ENCODE measurements around the gene TERT. TPM values are rescaled to one million over a fixed set of nuclear protein-coding genes. Genes with fewer than 3 reads are reported as not detected.

The TERT gene
- total RNA-seq, 2 experiments from 2014 or later = 6.0 to 6.2 TPM

DNA sequence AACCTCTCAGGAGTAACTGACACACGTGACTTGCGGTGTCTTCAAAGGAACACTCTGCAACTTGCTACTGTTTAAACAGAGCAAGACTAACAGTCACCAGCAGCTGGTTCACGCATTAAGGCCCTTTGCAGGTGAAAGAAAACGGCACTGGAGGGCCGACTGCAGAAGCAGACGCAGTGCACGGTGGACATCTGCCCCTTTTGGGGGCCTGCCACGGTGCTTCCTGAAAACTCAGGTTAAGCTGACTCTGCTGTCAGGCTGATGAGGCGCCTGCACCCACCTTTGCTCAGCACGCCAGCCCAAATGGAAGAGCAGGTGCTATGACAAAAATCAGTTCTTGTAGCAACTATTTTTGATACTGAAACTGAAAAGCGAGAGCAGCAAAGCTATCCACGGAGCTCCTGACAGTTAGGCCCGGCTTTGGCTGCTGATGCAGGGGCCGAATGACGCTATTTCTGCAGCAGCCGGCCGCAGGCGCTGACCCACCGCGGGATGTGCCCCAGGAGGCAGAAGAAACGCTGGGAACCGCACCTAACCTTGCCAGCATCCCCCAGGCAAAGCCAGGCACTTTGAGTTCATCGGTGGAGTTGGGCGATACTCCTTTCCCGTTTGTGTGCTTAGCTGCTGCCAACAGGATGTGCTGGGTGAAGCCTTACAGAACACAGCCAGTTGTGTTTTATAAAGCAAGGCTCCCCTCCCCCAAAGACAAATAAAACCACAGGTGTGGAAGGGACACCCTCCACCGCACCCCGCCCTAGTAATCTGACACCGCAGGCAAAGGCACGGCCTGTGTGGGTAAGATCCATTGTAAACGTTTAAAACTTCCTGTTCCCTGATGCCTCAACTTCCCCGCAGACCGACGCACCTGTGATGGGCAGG is 21.1 kb upstream of the TERT start:
- Mint-ChIP-seq H3K4me3 (peak overlapping the region; percentile 66), H3K4me1 (peaks cover 63% of the 10 kb centered on the region), H3K36me3 (peaks cover 12% of the 10 kb centered on the region), H3K9me3 (peaks cover 7% of the 10 kb centered on the region), H3K27me3 (peaks cover 6% of the 10 kb centered on the region), H3K27ac (peak overlapping the region; percentile 79)
- peak; percentile 53 for DNase-seq

DNA sequence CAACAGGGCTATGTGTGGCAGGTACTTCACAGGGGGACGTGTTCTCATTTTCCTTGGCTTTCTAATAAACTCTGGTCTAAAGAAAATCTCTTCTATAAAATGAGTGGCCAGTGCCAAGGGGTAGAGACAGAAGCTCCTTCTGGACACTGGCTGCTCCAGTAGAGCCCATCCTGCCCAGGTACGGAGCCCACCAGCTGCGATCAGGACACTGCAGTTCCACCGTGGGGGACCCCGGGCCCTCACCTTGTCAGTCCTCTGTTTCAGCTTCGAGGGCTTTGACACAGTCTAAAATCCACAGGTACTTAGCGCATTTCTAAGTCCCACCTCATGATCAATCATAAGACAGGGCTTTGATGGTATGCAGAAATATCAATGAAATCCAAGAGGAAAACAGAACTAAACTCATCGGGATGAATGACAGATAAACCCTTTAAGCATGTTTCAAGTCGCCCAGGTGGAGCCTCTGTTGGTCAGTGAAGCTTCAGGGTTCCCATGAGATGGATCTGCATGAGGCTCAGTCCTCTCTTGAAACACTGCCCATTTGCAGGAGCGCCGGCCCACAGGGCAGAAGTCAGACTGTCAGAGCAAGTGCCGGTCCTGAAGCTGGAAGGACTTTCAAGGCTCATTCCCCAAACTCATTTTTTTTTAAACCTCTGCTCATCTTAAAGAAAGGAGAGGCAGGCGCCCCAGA is 20.3 kb upstream of the TERT start:
- Mint-ChIP-seq H3K36me3 (peaks cover 12% of the 10 kb centered on the region), H3K9me3 (peaks cover 10% of the 10 kb centered on the region), H3K27ac (no peak overlapping the region), H3K4me1 (peaks cover 63% of the 10 kb centered on the region), H3K27me3 (peaks cover 6% of the 10 kb centered on the region), H3K4me3 (no peak overlapping the region)
- no peak for DNase-seq

GRCh38 chr5:1314564-1314982 is 19.7 kb upstream of the TERT start:
- no peak for DNase-seq
- H3K4me1 Mint-ChIP-seq = peaks cover 63% of the 10 kb centered on the region
- H3K27me3 Mint-ChIP-seq = peaks cover 6% of the 10 kb centered on the region
- H3K9me3 Mint-ChIP-seq = peaks cover 12% of the 10 kb centered on the region
- peaks cover 12% of the 10 kb centered on the region for H3K36me3 Mint-ChIP-seq
- H3K27ac Mint-ChIP-seq = no peak overlapping the region
- H3K4me3 Mint-ChIP-seq = no peak overlapping the region

- Mint-ChIP-seq H3K9me3 (peaks cover 12% of the 10 kb centered on the region), H3K27ac (peak overlapping the region; percentile 51), H3K4me3 (peak overlapping the region; percentile 25), H3K36me3 (peaks cover 9% of the 10 kb centered on the region), H3K4me1 (peaks cover 63% of the 10 kb centered on the region), H3K27me3 (peaks cover 6% of the 10 kb centered on the region)
- peak; percentile 39 for DNase-seq
Observed at GRCh38 chr5:1312993-1313833, 18.3 kb upstream of the TERT start.

- Mint-ChIP-seq H3K4me1 (peaks cover 59% of the 10 kb centered on the region), H3K9me3 (peaks cover 12% of the 10 kb centered on the region), H3K27me3 (peaks cover 6% of the 10 kb centered on the region), H3K27ac (no peak overlapping the region), H3K36me3 (peaks cover 7% of the 10 kb centered on the region), H3K4me3 (no peak overlapping the region)
- DNase-seq = peak; percentile 22
Observed at GRCh38 chr5:1312206-1312605, 17.3 kb upstream of the TERT start.

DNA sequence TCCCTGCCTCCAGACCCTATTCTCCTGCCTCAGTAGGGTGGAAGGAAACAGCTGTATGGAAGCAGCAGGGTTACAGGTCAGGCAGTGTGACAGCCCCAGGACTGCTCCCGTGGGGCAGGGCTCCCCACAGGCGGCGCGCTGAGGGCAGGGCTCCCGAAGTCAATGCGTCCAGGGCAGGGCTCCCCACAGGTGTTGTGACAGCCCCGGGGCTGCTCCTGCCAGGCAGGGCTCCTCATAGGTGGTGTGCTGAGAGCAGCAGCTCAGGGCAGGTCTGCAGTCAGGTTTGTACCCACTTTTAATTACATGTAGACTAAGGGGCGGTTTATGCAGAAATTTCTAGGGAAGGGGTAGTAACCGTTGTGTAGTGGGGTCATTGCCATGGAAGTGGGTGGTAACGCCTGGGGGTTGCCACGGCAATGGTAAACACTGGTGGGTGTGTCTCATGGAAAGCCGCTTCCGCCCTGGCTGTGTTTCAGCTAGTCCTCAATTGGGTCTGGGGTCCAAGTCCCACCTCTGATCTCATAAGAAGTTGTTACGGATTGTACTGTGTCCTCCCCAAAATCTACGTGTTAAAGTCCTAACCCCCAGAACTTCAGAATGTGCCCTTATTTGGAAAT is 16.7 kb upstream of the TERT start:
- H3K27ac Mint-ChIP-seq = no peak overlapping the region
- no peak for DNase-seq
- H3K27me3 Mint-ChIP-seq = peaks cover 6% of the 10 kb centered on the region
- H3K4me3 Mint-ChIP-seq = no peak overlapping the region
- peaks cover 54% of the 10 kb centered on the region for H3K4me1 Mint-ChIP-seq
- peaks cover 12% of the 10 kb centered on the region for H3K9me3 Mint-ChIP-seq
- H3K36me3 Mint-ChIP-seq = peaks cover 2% of the 10 kb centered on the region

GRCh38 chr5:1310118-1310517 is 15.2 kb upstream of the TERT start:
- H3K36me3 Mint-ChIP-seq = no peaks in the 10 kb centered on the region
- H3K27me3 Mint-ChIP-seq = peaks cover 6% of the 10 kb centered on the region
- no peak for DNase-seq
- H3K9me3 Mint-ChIP-seq = peaks cover 12% of the 10 kb centered on the region
- no peak overlapping the region for H3K27ac Mint-ChIP-seq
- H3K4me3 Mint-ChIP-seq = no peak overlapping the region
- peaks cover 39% of the 10 kb centered on the region for H3K4me1 Mint-ChIP-seq

- H3K4me3 Mint-ChIP-seq = no peak overlapping the region
- H3K27ac Mint-ChIP-seq = no peak overlapping the region
- DNase-seq = no peak
- peaks cover 1% of the 10 kb centered on the region for H3K9me3 Mint-ChIP-seq
- H3K4me1 Mint-ChIP-seq = no peaks in the 10 kb centered on the region
- no peaks in the 10 kb centered on the region for H3K36me3 Mint-ChIP-seq
- no peaks in the 10 kb centered on the region for H3K27me3 Mint-ChIP-seq
Observed at GRCh38 chr5:1304033-1304432, 9.2 kb upstream of the TERT start.

GRCh38 chr5:1302258-1302657 is 7.4 kb upstream of the TERT start:
- Mint-ChIP-seq H3K4me1 (no peaks in the 10 kb centered on the region), H3K27me3 (no peaks in the 10 kb centered on the region)
- DNase-seq = no peak

GRCh38 chr5:1300581-1301083 is 5.8 kb upstream of the TERT start:
- Mint-ChIP-seq H3K9me3 (peaks cover 1% of the 10 kb centered on the region), H3K4me1 (no peaks in the 10 kb centered on the region), H3K36me3 (no peaks in the 10 kb centered on the region), H3K27me3 (no peaks in the 10 kb centered on the region), H3K4me3 (no peak overlapping the region), H3K27ac (no peak overlapping the region)
- DNase-seq = no peak

More at GRCh38 chr5:1302258-1302657, 7.4 kb upstream of the TERT start:
- no peak overlapping the region for H3K27ac Mint-ChIP-seq
- no peak overlapping the region for H3K4me3 Mint-ChIP-seq
- no peaks in the 10 kb centered on the region for H3K36me3 Mint-ChIP-seq
- H3K9me3 Mint-ChIP-seq = peaks cover 1% of the 10 kb centered on the region

GRCh38 chr5:1299961-1300360 is 5.1 kb upstream of the TERT start:
- no peak for DNase-seq
- H3K4me3 Mint-ChIP-seq = no peak overlapping the region
- no peaks in the 10 kb centered on the region for H3K4me1 Mint-ChIP-seq
- no peaks in the 10 kb centered on the region for H3K36me3 Mint-ChIP-seq
- H3K9me3 Mint-ChIP-seq = peaks cover 1% of the 10 kb centered on the region
- no peak overlapping the region for H3K27ac Mint-ChIP-seq
- H3K27me3 Mint-ChIP-seq = no peaks in the 10 kb centered on the region

GRCh38 chr5:1299511-1299850 is 4.6 kb upstream of the TERT start:
- peaks cover 1% of the 10 kb centered on the region for H3K9me3 Mint-ChIP-seq
- no peaks in the 10 kb centered on the region for H3K4me1 Mint-ChIP-seq
- no peak for DNase-seq

GRCh38 chr5:1298723-1299510 is 4.0 kb upstream of the TERT start:
- Mint-ChIP-seq H3K27ac (no peak overlapping the region), H3K27me3 (no peaks in the 10 kb centered on the region), H3K9me3 (peaks cover 1% of the 10 kb centered on the region), H3K36me3 (no peaks in the 10 kb centered on the region), H3K4me1 (no peaks in the 10 kb centered on the region), H3K4me3 (no peak overlapping the region)
- DNase-seq = no peak

More at GRCh38 chr5:1299511-1299850, 4.6 kb upstream of the TERT start:
- Mint-ChIP-seq H3K4me3 (no peak overlapping the region), H3K27ac (no peak overlapping the region), H3K27me3 (no peaks in the 10 kb centered on the region), H3K36me3 (no peaks in the 10 kb centered on the region)

DNA sequence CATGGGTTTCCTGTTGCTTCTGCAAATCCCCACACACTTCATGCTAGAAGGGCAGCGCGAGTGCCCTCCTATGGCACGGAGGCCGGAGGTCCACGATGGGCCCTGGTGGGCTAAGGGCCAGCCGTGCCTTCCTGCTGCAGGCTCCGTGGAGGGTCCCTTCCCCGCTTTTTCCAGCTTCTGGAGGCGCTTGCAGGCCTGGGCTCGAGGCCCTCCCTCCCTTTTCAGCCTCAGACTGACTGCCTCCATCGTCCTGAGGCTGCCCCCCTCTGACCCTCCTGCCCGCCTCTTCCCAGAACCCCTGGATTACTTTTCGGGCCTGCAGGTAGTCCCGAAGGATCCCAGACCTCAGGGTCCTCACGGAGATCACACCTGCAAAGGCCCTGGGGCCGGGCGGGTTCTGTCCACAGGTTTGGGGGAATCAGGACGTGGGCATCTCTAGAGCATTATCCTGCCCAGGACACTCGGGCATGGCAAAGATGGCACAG is 3.2 kb upstream of the TERT start:
- peaks cover 1% of the 10 kb centered on the region for H3K9me3 Mint-ChIP-seq
- no peak overlapping the region for H3K27ac Mint-ChIP-seq
- no peaks in the 10 kb centered on the region for H3K4me1 Mint-ChIP-seq
- no peak overlapping the region for H3K4me3 Mint-ChIP-seq
- H3K36me3 Mint-ChIP-seq = no peaks in the 10 kb centered on the region
- H3K27me3 Mint-ChIP-seq = no peaks in the 10 kb centered on the region
- no peak for DNase-seq

All from activated naive CD8-positive, alpha-beta T cell treated with anti-CD3 and anti-CD28 coated beads for 36 hours (primary cell).